Astrocyte (in vitro differentiated cells and primary cell): ENCODE results near the gene GGTLC2. TPM values are rescaled to one million over a fixed set of nuclear protein-coding genes. Genes with fewer than 3 reads are reported as not detected.
"Not testable (repeated sequence)": the region's sequence is repeated elsewhere in the genome, so short reads cannot be mapped to it uniquely, and the experiment has no call there.

Source experiments
- DNase-seq: peaks from one replicate; pipeline ENCODE4 v3.0.0-alpha.2; 2010; ENCODE audit warnings: low read depth
- FAIRE-seq: peaks from 2 replicates; lab custom pipeline; 2011; peaks lifted over from hg19 to GRCh38; lab: Jason Lieb, UNC
- H2AFZ ChIP-seq: 2 replicates; pipeline ENCODE4 v1.6.0; 2012; ENCODE audit warnings: low read depth, low read length, inconsistent platforms
- H3K27ac ChIP-seq: 2 replicates; pipeline ENCODE4 v1.5.1; 2011; ENCODE audit warnings: low read depth, low read length, inconsistent platforms
- H3K27me3 ChIP-seq: 2 replicates; pipeline ENCODE4 v1.6.0; 2011; ENCODE audit warnings: low read length, inconsistent platforms; ENCODE audit not compliant: insufficient read depth
- H3K36me3 ChIP-seq: 2 replicates; pipeline ENCODE4 v1.5.1; 2011; ENCODE audit warnings: low read length, inconsistent platforms; ENCODE audit not compliant: insufficient read depth
- H3K4me1 ChIP-seq: 2 replicates; pipeline ENCODE4 v1.5.1; 2011; ENCODE audit warnings: low read length, inconsistent platforms; ENCODE audit not compliant: insufficient read depth
- H3K4me2 ChIP-seq: 2 replicates; pipeline ENCODE4 v1.6.0; 2012; ENCODE audit warnings: low read length, inconsistent platforms
- H3K4me3 ChIP-seq: 2 replicates; pipeline ENCODE4 v1.5.1; 2011; ENCODE audit warnings: low read depth, mild to moderate bottlenecking, low read length, inconsistent platforms; ENCODE audit not compliant: insufficient read depth
- H3K79me2 ChIP-seq: 2 replicates; pipeline ENCODE4 v1.6.0; 2012; ENCODE audit warnings: mild to moderate bottlenecking, low read length, inconsistent platforms; ENCODE audit not compliant: insufficient read depth
- H3K9ac ChIP-seq: 2 replicates; pipeline ENCODE4 v1.6.0; 2012; ENCODE audit warnings: mild to moderate bottlenecking, low read length, inconsistent platforms
- H3K9me3 ChIP-seq: 2 replicates; pipeline ENCODE4 v1.5.1; 2012; ENCODE audit warnings: low read depth, mild to moderate bottlenecking, low read length, inconsistent platforms; ENCODE audit not compliant: insufficient read depth
- H4K20me1 ChIP-seq: 2 replicates; pipeline ENCODE4 v1.6.0; 2012; ENCODE audit warnings: low read length, inconsistent platforms; ENCODE audit not compliant: insufficient read depth
- H3K27ac Mint-ChIP-seq: one replicate; pipeline ENCODE4 v1.8.0; 2021; ENCODE audit warnings: mild to moderate bottlenecking, mixed read lengths; ENCODE audit not compliant: unreplicated experiment
- H3K27me3 Mint-ChIP-seq: one replicate; pipeline ENCODE4 v1.8.0; 2021; ENCODE audit warnings: low read depth, mixed read lengths; ENCODE audit not compliant: unreplicated experiment
- H3K36me3 Mint-ChIP-seq: one replicate; pipeline ENCODE4 v1.8.0; 2021; ENCODE audit warnings: low read depth, mixed read lengths; ENCODE audit not compliant: unreplicated experiment
- H3K4me1 Mint-ChIP-seq: one replicate; pipeline ENCODE4 v1.8.0; 2021; ENCODE audit warnings: low read depth, mixed read lengths; ENCODE audit not compliant: unreplicated experiment
- H3K4me3 Mint-ChIP-seq: one replicate; pipeline ENCODE4 v1.8.0; 2021; ENCODE audit warnings: mild to moderate bottlenecking, moderate library complexity, mixed read lengths; ENCODE audit not compliant: unreplicated experiment
- H3K9me3 Mint-ChIP-seq: one replicate; pipeline ENCODE4 v1.8.0; 2021; ENCODE audit warnings: mild to moderate bottlenecking, mixed read lengths; ENCODE audit not compliant: unreplicated experiment
- CTCF ChIP-seq: IDR thresholded peaks from 2 replicates; pipeline ENCODE4 v1.5.1; 2011; ENCODE audit warnings: low read depth, mild to moderate bottlenecking, inconsistent platforms, low read length, moderate library complexity; ENCODE audit not compliant: insufficient read depth
- EZH2 ChIP-seq: IDR thresholded peaks from 2 replicates; pipeline ENCODE4 v1.6.1; 2012; ENCODE audit warnings: mild to moderate bottlenecking, low read length, inconsistent platforms; ENCODE audit not compliant: insufficient read depth
- total RNA-seq: library from RNA; stranded (reverse); gene quantifications from 2 replicates; pipeline ENCODE4 v1.2.1, GENCODE V29; 2021

The GGTLC2 gene
- total RNA-seq, 1 donor from 2014 or later, result not detected

GRCh38 chr22:22685586-22685985 lies 41.2 kb downstream of the GGTLC2 start:
- Mint-ChIP-seq H3K27ac (no peak overlapping the region), H3K4me1 (peaks cover 14% of the 10 kb centered on the region), H3K4me3 (no peak overlapping the region), H3K9me3 (no peaks in the 10 kb centered on the region), H3K27me3 (peaks cover 58% of the 10 kb centered on the region), H3K36me3 (no peaks in the 10 kb centered on the region)
- H3K4me1 ChIP-seq, result no peaks in the 10 kb centered on the region
- H4K20me1 ChIP-seq, result no peaks in the 10 kb centered on the region
- no peaks in the 10 kb centered on the region for H3K36me3 ChIP-seq
- H3K27ac ChIP-seq, result no peak overlapping the region
- no peak overlapping the region for H3K4me3 ChIP-seq
- no peak for DNase-seq
- H2AFZ ChIP-seq, result no peak overlapping the region
- H3K4me2 ChIP-seq, result no peak overlapping the region
- no peaks in the 10 kb centered on the region for H3K27me3 ChIP-seq
- TF ChIP-seq EZH2, result no peak
- TF ChIP-seq CTCF, result no peak
- H3K9ac ChIP-seq, result no peak overlapping the region
- FAIRE-seq, result no peak
- no peaks in the 10 kb centered on the region for H3K9me3 ChIP-seq
- no peaks in the 10 kb centered on the region for H3K79me2 ChIP-seq

GRCh38 chr22:22686202-22687115 lies 42.0 kb downstream of the GGTLC2 start:
- not testable (repeated sequence) for H2AFZ ChIP-seq, H3K9me3 Mint-ChIP-seq, H3K4me3 Mint-ChIP-seq, H4K20me1 ChIP-seq, H3K36me3 ChIP-seq, H3K4me2 ChIP-seq, H3K27me3 ChIP-seq, H3K9me3 ChIP-seq, H3K4me3 ChIP-seq, H3K79me2 ChIP-seq, H3K4me1 ChIP-seq, FAIRE-seq, H3K9ac ChIP-seq, H3K36me3 Mint-ChIP-seq, DNase-seq, H3K27ac ChIP-seq
- Mint-ChIP-seq H3K4me1 (peaks cover 11% of the 10 kb centered on the region), H3K27me3 (peaks cover 61% of the 10 kb centered on the region), H3K27ac (peak overlapping the region; percentile 3)

GRCh38 chr22:22687638-22688500 lies 43.5 kb downstream of the GGTLC2 start:
- peaks cover 7% of the 10 kb centered on the region for H3K4me1 Mint-ChIP-seq
- Histone ChIP-seq H3K4me3 (no peak overlapping the region), H3K27me3 (no peaks in the 10 kb centered on the region), H3K27ac (no peak overlapping the region), H3K79me2 (no peaks in the 10 kb centered on the region), H3K4me1 (no peaks in the 10 kb centered on the region), H2AFZ (no peak overlapping the region), H3K9ac (no peak overlapping the region), H3K4me2 (no peak overlapping the region), H3K9me3 (no peaks in the 10 kb centered on the region), H3K36me3 (no peaks in the 10 kb centered on the region), H4K20me1 (no peaks in the 10 kb centered on the region)
- no peaks in the 10 kb centered on the region for H3K9me3 Mint-ChIP-seq
- TF ChIP-seq CTCF (peak; percentile 89), EZH2 (no peak)
- FAIRE-seq, result no peak
- H3K27ac Mint-ChIP-seq, result no peak overlapping the region
- peak; percentile 12 for DNase-seq
- H3K27me3 Mint-ChIP-seq, result peaks cover 67% of the 10 kb centered on the region
- no peak overlapping the region for H3K4me3 Mint-ChIP-seq
- H3K36me3 Mint-ChIP-seq, result no peaks in the 10 kb centered on the region
